HepG2 (cell line): ENCODE measurements around the gene NR3C2. TPM values are rescaled to one million over a fixed set of nuclear protein-coding genes. Genes with fewer than 3 reads are reported as not detected.
A peak's percentile ranks its signal among the peaks of the same experiment; 100 is the strongest.
"Not testable (repeated sequence)": the region's sequence is repeated elsewhere in the genome, so short reads cannot be mapped to it uniquely, and the experiment has no call there.

Experiments used
- ATAC-seq: fragments of 200-7000 bp; cut with Tn5 transposase; 3 replicates; pipeline ENCODE4 v1.9.1; 2020; ENCODE audit warnings: mild to moderate bottlenecking, moderate library complexity
- BruUV-seq: library from RNA; stranded (reverse); fragments of 400-500 nt; replicated peaks from 2 replicates; lab custom pipeline; 2021; lab: Mats Ljungman, UMichigan
- CTCF ChIA-PET: fragments of 300-600 bp; formaldehyde crosslinking; extraction: SDS; loops from one replicate; lab custom pipeline; 2021; ENCODE audit warnings: low total read pairs, inconsistent platforms, low intra/inter-chr PET ratio; lab: Yijun Ruan, JAX
- POLR2A ChIA-PET: fragments of 350-600 bp; sonication (Branson Sonifier 250); formaldehyde crosslinking; loops from one replicate; lab custom pipeline; 2020; ENCODE audit warnings: antibody characterized with exemption, inconsistent platforms; lab: Yijun Ruan, JAX
- DNase-seq: peaks from one replicate; pipeline ENCODE4 v3.0.0-alpha.2; 2015; ENCODE audit warnings: low spot score
- FAIRE-seq: peaks from 3 replicates; lab custom pipeline; 2011; peaks lifted over from hg19 to GRCh38; lab: Jason Lieb, UNC
- H2AFZ ChIP-seq: one replicate; pipeline ENCODE4 v1.6.1; 2011; ENCODE audit warnings: low read length, inconsistent platforms
- H3K27ac ChIP-seq: fragments of 300-600 bp; 3 replicates; pipeline ENCODE4 v1.8.0; 2011; ENCODE audit warnings: mixed run types, mild to moderate bottlenecking, mixed read lengths, low read length, inconsistent platforms; ENCODE audit not compliant: insufficient read depth; ENCODE audit errors: extremely low read length
- H3K27me3 ChIP-seq, 2 experiments: fragments of 200-600 bp in 1 of 2; 2 replicates in 1 of 2; 3 replicates in 1 of 2; pipeline versions ENCODE4 v1.6.0 to v1.8.0; 2011; ENCODE audit warnings: low read length in 2 of 2, mild to moderate bottlenecking in 2 of 2, moderate library complexity in 2 of 2, inconsistent platforms in 1 of 2; ENCODE audit not compliant: insufficient read depth in 2 of 2, control insufficient read depth in 1 of 2
- H3K36me3 ChIP-seq, 2 experiments: fragments of 200-600 bp in 1 of 2; replicated peaks in 1 of 2; 2 replicates in 1 of 2; 3 replicates in 1 of 2; pipeline versions ENCODE4 v1.5.1 to v1.8.0; 2011; ENCODE audit warnings: low read length in 2 of 2, inconsistent platforms in 1 of 2; ENCODE audit not compliant: insufficient read depth in 2 of 2, control insufficient read depth in 1 of 2
- H3K4me1 ChIP-seq: 2 replicates; pipeline ENCODE4 v1.5.1; 2012; ENCODE audit warnings: low read length, inconsistent platforms; ENCODE audit not compliant: insufficient read depth
- H3K4me2 ChIP-seq: 2 replicates; pipeline ENCODE4 v1.6.0; 2011; ENCODE audit warnings: low read depth, low read length, inconsistent platforms
- H3K4me3 ChIP-seq, 3 experiments: fragments of 200-600 bp in 1 of 3; sonication (generic), shearing (Covaris generic) in 1 of 3; replicated peaks in 1 of 3; 2 replicates each; pipeline ENCODE4 v1.5.1; 2011 to 2016; ENCODE audit warnings: low read length in 3 of 3, inconsistent platforms in 2 of 3, low read depth in 2 of 3, mild to moderate bottlenecking in 2 of 3, control low read depth in 1 of 3, mixed read lengths in 1 of 3; ENCODE audit not compliant: insufficient read depth in 1 of 3
- H3K79me2 ChIP-seq: one replicate; pipeline ENCODE4 v1.6.1; 2011; ENCODE audit warnings: low read length, inconsistent platforms; ENCODE audit not compliant: insufficient read depth
- H3K9ac ChIP-seq: 2 replicates; pipeline ENCODE4 v1.6.0; 2011; ENCODE audit warnings: mild to moderate bottlenecking, low read depth, low read length, inconsistent platforms; ENCODE audit not compliant: insufficient read depth
- H3K9me3 ChIP-seq: 2 replicates; pipeline ENCODE4 v1.5.1; 2012; ENCODE audit warnings: mild to moderate bottlenecking, low read length
- H4K20me1 ChIP-seq: 2 replicates; pipeline ENCODE4 v1.6.0; 2011; ENCODE audit warnings: inconsistent platforms, mild to moderate bottlenecking, low read length, moderate library complexity; ENCODE audit not compliant: insufficient read depth
- FOXA1 ChIP-seq, 2 experiments: fragments of 450-650 bp in 1 of 2; sonication (generic) in 1 of 2; formaldehyde crosslinking in 1 of 2; IDR thresholded peaks; 2 replicates each; pipeline versions ENCODE4 v1.4.0 to v1.6.1; 2016 to 2020; ENCODE audit warnings: missing genetic modification reagents in 1 of 2
- FOXA3 ChIP-seq: IDR thresholded peaks from 2 replicates; pipeline ENCODE4 v1.6.1; 2016; ENCODE audit warnings: missing genetic modification reagents, missing compliant biosample characterization
- HOXA5 ChIP-seq: sonication (generic); formaldehyde crosslinking; IDR thresholded peaks from 2 replicates; pipeline ENCODE4 v1.4.0; 2020; ENCODE audit warnings: missing genetic modification reagents
- MLXIP ChIP-seq: sonication (generic); formaldehyde crosslinking; IDR thresholded peaks from 2 replicates; pipeline ENCODE4 v1.9.0; 2021; ENCODE audit warnings: missing genetic modification reagents, borderline replicate concordance
- RFX5 ChIP-seq: IDR thresholded peaks from 2 replicates; pipeline ENCODE4 v1.6.1; 2011; ENCODE audit warnings: low read depth, low read length, improper control_type of control experiment
- SCMH1 ChIP-seq: sonication (generic); formaldehyde crosslinking; IDR thresholded peaks from 2 replicates; pipeline ENCODE4 v1.9.0; 2021; ENCODE audit warnings: missing genetic modification reagents, mild to moderate bottlenecking, borderline replicate concordance
- TERF1 ChIP-seq: sonication (generic); formaldehyde crosslinking; IDR thresholded peaks from 2 replicates; pipeline ENCODE4 v1.8.0; 2022; ENCODE audit warnings: mild to moderate bottlenecking, missing genetic modification reagents, moderate library complexity
- ZNF281 ChIP-seq: sonication (generic); formaldehyde crosslinking; IDR thresholded peaks from 2 replicates; pipeline ENCODE4 v1.4.0; 2020; ENCODE audit warnings: missing genetic modification reagents, borderline replicate concordance
- WGBS: methylation state at CpG from one replicate; pipeline ENCODE4 v1.1.6; 2017; ENCODE audit warnings: low lambda C conversion rate; 5-methylcytosine and 5-hydroxymethylcytosine counted together
- in situ Hi-C: cut with HindIII; loops from 2 replicates; pipeline ENCODE4 v1.10.0; 2017; ENCODE audit warnings: low pct_unique_long_range_greater_than_20kb; ENCODE audit not compliant: extremely low pct_ligation_motif_present
- intact Hi-C: fragments of 100-400 bp; cut with micrococcal nuclease; formaldehyde crosslinking; loops from one replicate; pipeline ENCODE4 v1.10.0; 2022; ENCODE audit not compliant: unreplicated experiment
- polyA plus RNA-seq, 8 experiments: library from polyadenylated mRNA; depleted of rRNA in 3 of 8; stranded (reverse) in 7 of 8; unstranded in 1 of 8; fragments of >200 nt; fragmentation: Illumina TruSeq in 4 of 8; extraction: Trizol in 4 of 8; gene quantifications; 2 replicates each; pipeline versions ENCODE4 v1.2.1 to v1.2.3, GENCODE V29; 2011 to 2016; ENCODE audit warnings: low read depth in 4 of 8, missing spikeins in 1 of 8, mixed read lengths in 1 of 8; ENCODE audit not compliant: insufficient read depth in 1 of 8
- total RNA-seq, 5 experiments: library from RNA; depleted of rRNA; stranded (reverse); fragments of >200 nt; fragmentation: Illumina TruSeq; extraction: Trizol; gene quantifications; 2 replicates each; pipeline ENCODE4 v1.2.3, GENCODE V29; 2016; ENCODE audit warnings: low read depth in 1 of 5
- TF ChIP-seq, protein P1 (sequence below): sonication (generic); formaldehyde crosslinking; conservative IDR thresholded peaks from 2 replicates; pipeline ENCODE4 v1.4.0; 2020; ENCODE audit warnings: missing genetic modification reagents

The NR3C2 gene
- total and polyA plus RNA-seq, 2 of the 13 experiments (the other 11 are each of a cell fraction or from before 2014, with no cell fraction given): 0.26 to 0.46 TPM

- TF ChIP-seq MLXIP (CRISPR knock-in tag) (no peak), RFX5 (no peak), TERF1 (no peak), SCMH1 (CRISPR knock-in tag) (no peak), HOXA5 (CRISPR knock-in tag) (no peak)
- TF ChIP-seq, protein P1, sequence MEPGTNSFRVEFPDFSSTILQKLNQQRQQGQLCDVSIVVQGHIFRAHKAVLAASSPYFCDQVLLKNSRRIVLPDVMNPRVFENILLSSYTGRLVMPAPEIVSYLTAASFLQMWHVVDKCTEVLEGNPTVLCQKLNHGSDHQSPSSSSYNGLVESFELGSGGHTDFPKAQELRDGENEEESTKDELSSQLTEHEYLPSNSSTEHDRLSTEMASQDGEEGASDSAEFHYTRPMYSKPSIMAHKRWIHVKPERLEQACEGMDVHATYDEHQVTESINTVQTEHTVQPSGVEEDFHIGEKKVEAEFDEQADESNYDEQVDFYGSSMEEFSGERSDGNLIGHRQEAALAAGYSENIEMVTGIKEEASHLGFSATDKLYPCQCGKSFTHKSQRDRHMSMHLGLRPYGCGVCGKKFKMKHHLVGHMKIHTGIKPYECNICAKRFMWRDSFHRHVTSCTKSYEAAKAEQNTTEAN (CRISPR knock-in tag): no peak
Observed at GRCh38 chr4:148327683-148328082, 114.5 kb downstream of the NR3C2 start (continued).

- H3K27ac ChIP-seq: not testable (repeated sequence)
Observed at GRCh38 chr4:148323316-148323715, 118.9 kb downstream of the NR3C2 start.

More at GRCh38 chr4:148323316-148323715, 118.9 kb downstream of the NR3C2 start:
- DNase-seq; H3K79me2 ChIP-seq; BruUV-seq; H3K9me3 ChIP-seq; H3K4me2 ChIP-seq; H3K4me3 ChIP-seq; H2AFZ ChIP-seq; ATAC-seq; H3K27me3 ChIP-seq; intact Hi-C loops; CTCF ChIA-PET; POLR2A ChIA-PET; FAIRE-seq; H4K20me1 ChIP-seq; H3K9ac ChIP-seq; in situ Hi-C loops; H3K4me1 ChIP-seq; H3K36me3 ChIP-seq; TF ChIP-seq FOXA1 (IDR thresholded peaks at IDR 0.05): not testable (repeated sequence)
- WGBS: 54% methylated on average over 7 of the region's 17 CpGs
- TF ChIP-seq ZNF281 (CRISPR knock-in tag) (peak; percentile 86), FOXA1 (CRISPR knock-in tag; IDR thresholded peaks at IDR 0.05) (0 out of 2 replicates have a peak, but pooled peaks have one; percentile 23), FOXA3 (0 out of 2 replicates have a peak, but pooled peaks have one; percentile 22)
